ENCODE data around the gene ATG4C.

ATG4C gene

GRCh38 chr1:62905872-62906271 lies 121.9 kb downstream of the ATG4C start:
- DNase-seq, result no peak

- DNase-seq, result no peak
These were observed 122.5 kb downstream of the ATG4C start for GRCh38 chr1:62906428-62906886.

- no peak for DNase-seq
These were observed 124.3 kb downstream of the ATG4C start for GRCh38 chr1:62908168-62908695.

GRCh38 chr1:62912028-62912638 lies 128.2 kb downstream of the ATG4C start:
- no peak for DNase-seq

Data from hippocampal formation (tissue), 2 donors.